HL-60/S4 (cell line): ENCODE data around the gene ZFC3H1.

Source experiments
- in situ Hi-C: fragments of 300-500 bp; cut with MboI; formaldehyde crosslinking; loops from 2 replicates; pipeline ENCODE4 v1.14.3; 2022; ENCODE audit warnings: low sequenced_read_pairs

Gene ZFC3H1

DNA sequence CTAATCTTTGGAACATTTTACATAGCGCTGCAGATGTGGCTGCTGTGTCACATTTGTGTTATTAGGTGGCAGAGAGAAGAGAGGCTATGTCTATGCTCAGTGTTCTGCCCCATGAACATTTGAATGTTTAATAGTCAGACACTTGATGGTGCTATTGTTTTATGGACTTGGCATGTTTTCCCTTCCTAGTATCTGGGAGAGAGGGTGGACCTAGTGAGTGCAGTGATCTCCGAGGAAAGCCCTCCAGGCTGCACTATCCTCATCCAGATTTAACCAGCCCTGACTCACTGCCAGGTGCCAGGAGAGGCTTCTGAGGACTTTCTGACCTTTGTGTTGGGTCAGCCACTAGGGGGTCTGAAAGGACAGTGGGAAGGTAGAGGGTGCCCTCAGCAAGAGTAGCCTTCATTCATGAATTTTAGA lies 24.3 kb downstream of the ZFC3H1 start:
- in situ Hi-C loops = no loop called here

DNA sequence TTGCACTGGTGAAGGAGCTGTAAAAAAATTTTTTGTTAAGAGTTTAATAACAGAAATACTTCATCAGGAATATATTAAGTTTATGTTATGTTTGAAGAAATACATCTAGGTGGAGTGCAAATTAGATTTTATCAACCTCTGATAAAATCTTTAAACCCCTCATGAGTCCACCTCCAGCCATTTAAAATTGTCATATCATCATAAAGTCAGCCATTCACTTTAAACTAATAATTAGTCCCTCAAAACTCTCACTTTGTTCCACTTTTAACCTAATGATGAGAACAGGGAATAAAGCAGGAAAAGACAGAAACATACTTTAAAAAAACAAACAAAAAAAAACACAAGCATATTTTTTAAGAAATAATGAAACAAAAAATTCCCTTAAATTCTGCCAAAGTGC lies 25.1 kb downstream of the ZFC3H1 start:
- in situ Hi-C loops = no loop called here

DNA sequence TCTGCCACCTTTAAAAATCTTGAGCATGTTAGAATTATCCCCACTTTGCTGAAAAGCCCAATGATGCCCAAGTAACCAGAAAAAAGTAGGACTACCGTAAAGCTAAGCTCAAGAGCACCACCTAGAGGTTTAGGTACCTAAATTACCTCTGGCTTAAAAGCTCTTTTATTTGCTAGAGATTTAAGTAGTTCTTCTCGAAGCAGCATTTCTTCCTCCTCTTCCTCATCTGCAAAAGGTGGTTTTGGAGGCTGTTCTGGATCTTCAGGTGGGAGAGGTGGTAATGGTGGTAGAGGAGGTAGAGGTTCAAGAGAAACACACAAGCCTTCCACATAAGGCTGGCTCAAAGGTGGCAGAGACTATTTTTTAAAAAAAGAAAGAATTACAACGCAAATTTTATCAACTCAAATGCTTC lies 26.9 kb downstream of the ZFC3H1 start:
- in situ Hi-C loops = no loop called here

DNA sequence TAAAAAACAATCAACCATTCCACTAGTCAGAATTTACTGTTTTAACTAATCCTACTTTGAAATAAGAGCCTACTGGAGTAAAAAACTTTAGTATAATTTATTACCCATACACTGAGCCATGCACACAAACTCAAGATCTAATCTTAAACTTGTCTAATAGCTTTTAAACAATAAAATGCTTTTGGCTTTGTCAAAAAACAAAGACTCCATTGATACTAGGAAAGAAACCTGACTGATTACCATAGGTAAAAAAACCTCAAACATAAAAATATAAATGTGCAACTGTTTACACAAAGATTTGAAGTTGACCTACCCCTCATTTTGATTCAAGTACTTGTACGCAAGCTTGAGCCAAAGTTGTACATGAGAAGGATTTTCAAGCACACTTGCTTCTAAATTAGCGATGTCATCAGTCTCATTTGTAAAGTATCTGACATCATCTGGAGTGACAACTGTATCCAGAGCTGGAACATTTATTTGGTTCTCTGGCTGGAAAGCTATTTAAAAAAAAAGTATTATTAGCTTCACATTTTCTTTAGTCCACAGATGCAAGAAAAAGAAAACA lies 36.1 kb downstream of the ZFC3H1 start:
- in situ Hi-C loops = no loop called here

DNA sequence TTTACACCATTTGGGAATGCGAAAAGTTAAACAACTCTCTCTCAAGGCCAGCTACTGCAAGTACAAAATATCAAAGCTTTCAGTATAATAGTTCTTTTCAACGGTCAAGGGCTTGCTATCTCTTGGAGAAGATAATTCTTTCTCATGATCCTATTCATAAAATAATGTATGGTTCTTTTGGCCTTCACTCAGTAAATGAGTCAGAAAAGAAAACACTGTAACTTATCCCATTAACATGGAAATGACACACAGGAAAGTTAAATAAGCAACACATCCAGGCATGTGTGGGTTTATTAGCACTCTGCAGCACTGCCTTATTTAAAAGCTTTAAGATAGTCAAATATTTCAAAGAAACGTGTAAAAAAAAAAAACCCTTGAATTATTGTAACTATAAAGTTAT lies 36.9 kb downstream of the ZFC3H1 start:
- in situ Hi-C loops = no loop called here

DNA sequence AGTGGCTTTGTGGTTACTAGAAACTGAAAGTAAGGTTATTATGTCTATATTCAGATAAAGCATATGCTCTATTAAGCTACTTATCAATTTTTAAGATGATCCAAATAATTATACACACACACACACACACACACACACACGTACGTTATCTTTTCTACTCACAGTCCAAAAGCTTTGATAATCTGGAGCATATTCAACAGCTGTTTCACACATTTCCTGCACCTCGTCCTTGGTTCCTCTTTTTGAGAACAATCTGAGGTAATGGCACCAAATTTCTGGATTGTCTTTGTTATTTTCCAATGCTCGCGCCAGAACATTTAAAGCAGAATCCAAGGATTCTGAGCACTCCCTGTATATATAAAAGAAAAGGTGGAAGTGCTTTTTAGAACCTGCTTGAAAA lies 37.5 kb downstream of the ZFC3H1 start:
- in situ Hi-C loops = no loop called here

DNA sequence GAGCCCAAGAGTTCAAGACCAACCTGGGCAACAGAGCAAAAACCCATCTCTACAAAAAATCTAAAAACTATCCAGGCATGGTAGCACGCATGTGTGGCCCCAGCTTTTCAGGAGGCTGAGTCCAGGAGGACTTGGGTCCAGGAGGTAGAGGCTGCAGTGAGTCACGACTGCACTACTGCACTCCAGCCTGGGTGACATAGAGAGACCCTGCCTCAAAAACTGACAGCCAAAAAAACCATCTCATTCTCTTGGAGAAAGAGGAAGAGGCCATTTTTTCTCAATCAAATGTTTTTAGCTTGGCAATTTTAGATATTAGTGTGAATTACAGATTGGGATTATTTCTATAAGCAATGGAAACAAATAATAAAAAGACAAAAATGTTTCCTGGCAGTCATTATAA lies 38.2 kb downstream of the ZFC3H1 start:
- in situ Hi-C loops = no loop called here

DNA sequence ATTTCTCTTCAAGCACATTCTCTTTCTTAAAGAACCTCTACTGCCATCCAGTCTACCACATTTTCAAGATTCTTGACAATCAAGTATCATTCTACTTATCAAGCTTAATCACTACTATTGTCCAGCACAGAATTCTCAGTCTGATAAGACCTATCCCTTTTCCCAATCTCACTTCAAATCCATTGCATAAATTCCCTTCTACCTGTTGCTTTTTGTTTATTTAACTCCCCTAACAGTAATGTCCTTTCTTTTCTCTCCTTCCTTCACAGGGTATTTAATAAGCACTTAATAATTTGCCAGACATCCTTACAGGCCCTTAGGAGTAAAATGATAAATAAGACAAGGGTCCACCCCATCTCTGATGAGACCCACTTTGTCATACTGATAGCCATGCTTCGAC lies 41.7 kb downstream of the ZFC3H1 start:
- in situ Hi-C loops = no loop called here

DNA sequence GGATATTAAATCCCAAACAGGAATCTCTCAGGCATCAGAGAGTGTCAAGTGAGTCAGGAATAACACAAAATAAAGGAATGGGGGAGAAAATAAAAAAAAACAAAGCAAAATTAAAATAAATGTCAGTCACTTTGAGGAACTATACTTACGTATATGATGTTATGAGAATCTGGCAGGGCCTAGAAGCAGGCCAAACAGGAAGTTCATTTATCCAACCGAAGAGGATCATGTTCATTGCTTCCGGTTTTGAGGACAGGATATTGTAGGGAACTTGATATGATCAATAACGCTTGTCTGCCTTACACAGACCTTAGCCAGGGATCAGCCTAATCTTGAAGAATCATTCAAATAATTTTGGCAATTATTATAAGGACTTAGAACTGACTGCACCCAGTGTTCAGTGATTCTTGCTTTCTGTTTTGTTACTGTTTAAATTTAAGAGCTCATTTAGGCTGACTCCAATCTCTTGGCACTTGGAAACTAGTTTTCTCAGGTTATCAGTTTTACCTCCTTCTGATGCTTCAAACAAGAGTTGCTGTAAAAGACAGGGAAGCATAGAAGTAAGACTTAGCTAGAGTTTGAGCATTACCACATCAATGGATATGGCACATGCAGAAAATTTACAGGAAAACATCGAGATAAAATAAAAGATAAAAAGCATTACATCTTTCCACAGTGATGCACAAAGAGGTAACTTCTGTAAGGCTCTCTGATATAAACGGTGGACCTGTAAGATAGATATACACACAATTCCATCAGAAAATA lies 53.4 kb downstream of the ZFC3H1 start:
- in situ Hi-C loops = no loop called here

DNA sequence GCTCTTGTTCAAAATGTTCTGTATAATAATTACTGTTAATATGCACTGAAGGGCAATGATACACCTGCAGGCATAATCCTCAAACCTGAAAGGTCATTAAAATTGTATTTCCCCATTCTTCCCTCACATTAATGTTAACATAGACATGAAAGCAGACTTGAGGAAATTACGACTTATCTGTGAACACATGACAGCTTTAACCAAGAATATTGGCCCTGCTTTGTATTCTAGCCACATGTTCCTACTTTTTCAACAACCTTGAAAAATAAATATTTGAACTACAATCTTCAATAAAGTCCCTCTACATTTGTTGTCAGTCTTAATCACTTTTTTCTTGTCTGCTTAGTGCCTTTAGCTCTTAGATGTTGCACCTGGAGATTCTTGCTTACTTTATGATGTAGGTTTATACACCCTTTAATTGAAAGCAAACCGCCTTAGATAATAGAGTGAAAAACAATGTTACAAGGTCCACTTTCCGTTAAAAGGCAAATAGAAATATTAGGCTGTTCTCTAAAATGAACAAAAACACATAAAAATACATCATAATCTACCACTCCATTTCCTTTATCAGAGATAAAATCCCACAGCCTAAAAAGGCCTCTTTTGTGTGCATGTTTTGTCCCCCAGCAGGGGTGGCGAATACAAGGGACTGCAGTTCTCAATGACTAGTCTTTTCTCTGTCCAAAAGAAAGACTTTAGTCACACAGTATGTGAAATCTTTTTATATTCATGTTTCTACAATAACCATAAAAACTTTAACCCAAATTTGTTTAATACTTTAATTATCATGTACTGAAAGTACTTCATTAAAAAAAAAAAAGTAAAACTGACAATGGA lies 55.9 kb downstream of the ZFC3H1 start:
- in situ Hi-C loops = no loop called here

DNA sequence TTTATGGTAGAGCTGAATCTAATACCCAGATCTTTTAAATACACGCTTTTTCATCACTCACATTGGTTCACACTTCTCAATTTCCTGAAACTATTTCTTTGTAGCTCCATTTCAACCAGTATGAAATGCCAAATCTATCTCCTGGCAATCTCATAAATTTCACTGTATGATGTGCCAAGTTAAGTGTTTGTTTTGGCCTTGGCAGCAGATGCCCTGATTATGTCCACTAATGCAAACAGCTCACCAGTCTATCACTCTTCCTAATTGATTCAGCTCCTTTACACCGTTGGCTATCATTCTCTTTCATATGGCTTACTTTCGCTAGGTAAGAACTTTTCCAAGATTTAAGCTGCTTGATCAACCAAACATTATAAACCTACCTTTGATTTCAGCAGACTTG lies 58.6 kb downstream of the ZFC3H1 start:
- in situ Hi-C loops = no loop called here

DNA sequence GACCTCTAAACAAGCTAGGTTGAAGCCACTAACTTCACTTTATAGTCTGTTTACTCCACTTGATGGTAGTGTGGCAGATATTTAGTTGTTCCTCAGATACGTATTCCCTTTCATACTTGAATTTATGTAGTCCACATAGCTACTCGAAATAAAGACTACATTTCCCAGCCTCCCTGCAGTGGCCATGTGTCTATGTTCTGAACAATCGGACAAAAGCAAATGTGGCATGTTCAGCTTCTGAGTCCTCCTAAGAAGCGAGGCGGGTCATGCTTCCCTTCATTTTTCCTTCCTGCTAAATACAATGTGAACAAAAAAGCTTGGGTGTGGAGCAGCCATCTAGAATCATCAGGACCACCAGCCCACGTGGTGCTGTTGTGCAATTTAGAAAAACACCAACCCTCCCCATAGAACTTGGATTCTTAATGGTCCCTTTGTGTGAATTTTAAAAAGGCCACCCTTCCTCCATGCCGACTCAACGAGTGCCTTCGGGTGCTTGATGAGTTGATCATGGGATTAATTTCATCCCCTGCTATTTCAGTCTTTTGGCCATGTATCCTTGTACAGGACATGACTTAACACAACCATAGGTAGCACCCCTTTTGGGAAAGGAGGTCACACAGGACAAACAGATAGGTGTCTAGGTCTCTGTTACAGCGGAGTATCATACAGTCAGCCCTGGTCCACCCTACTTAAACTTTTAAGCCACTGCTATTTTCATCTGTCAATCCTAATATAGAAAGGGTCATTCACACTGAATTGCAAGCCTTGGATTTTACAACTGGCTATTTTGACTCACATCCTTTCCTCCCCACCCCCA lies 60.7 kb downstream of the ZFC3H1 start:
- in situ Hi-C loops = no loop called here

DNA sequence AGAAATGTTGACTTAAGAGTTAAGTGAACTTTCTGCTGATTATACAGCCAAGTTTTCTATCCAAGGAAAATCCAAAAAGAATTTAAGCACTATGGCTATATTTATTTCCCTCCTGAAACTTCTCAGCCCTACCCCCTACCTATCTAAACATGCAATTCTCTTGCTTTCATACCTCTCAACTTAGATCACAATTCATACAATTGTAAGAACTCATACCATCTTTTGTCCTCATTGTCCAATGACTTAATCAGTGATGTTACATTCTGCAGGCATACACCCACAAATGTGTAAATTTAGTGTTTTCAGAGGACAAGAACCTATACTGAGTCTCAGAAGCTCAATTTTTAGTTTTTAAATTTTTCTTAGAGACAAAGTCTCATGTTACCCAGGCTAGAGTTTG lies 62.1 kb downstream of the ZFC3H1 start:
- in situ Hi-C loops = no loop called here

DNA sequence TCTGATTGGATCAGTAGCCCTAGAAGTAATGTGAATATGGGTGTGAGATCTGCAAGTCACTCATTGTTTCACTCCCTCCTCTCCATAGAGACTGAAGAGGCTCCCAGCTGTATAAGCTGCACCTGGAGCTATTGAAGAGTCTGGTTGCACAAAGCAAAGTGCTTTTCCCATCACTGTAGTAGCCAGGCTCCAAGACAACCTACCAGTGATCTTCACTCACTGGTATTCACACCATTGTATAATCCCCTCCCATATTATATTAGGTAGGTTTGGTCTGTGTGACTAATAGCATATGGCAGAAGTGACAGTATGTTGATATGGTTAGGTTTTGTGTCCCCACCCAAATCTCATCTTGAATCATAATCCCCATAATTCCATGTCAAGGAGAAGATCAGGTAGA lies 64.4 kb downstream of the ZFC3H1 start:
- in situ Hi-C loops = no loop called here

DNA sequence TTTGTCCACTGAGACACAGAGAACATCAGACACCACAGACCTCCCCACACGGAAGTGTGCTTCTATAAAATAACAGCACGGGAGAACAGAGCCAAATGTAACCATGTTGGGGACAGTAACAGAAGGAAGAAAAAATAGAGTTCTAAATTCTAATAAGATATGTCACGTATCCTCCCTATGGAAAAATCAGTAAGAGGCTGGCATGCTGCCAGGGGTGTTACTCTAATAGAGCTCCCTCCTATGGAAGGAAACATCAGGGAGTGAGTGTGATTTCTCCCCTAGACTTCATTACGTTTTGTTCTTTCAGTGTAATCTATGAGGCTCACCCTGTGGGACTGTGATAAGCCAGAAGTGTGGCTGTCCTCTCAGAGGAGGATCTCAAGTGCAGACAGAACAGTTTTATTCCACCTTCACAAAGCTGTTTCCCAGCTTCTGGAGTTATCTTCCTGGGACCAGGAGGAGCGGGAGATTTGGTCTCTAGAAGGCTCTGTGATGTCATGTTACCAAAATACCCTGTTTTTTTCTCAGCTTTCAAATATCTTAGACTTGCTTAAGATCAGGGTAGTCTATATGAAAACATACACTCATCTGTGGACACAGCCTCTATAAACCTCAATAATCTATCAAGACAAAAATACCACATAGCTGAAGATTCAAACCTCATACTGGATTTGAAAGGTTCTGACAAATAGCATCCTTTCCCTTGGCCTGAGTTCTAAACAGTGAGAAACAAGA lies 69.3 kb downstream of the ZFC3H1 start:
- in situ Hi-C loops = no loop called here

DNA sequence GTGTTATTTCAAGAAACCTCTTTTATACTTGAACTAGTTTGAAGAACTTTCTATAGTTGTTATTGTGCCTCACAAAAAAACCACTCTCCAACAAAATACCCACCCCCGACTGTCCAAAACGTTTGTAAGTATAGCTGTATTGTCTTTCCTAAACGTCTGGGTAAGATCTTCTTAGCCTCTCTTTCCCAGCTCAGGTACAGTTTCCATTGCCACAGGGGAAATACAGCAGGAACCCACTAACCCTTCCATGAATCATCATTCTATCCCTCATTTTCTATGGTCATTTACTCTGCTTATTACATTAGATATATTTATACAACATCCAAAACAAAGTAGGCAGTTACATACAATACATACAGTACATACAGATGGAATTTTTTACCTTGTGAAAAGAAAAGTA lies 70.8 kb downstream of the ZFC3H1 start:
- in situ Hi-C loops = no loop called here

DNA sequence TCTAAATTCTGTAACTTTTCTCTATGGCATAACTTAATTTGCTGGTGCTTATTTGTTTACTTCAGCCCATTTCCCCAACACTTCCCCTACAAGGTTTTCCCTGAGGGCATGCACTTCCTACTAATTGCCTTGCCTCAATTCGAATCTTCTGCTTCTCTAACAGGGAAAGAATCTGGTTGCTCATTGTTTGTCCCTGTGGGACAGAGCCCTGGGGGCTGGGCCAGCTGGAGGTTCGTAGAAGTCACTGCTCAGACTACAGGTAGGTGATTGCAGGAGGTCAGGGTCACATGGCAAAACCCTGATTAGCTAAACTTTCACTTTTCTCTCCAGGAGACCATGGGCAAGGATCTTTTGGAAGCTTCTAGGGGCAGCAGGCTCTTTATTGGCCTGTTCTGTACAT lies 72.0 kb downstream of the ZFC3H1 start:
- in situ Hi-C loops = no loop called here

DNA sequence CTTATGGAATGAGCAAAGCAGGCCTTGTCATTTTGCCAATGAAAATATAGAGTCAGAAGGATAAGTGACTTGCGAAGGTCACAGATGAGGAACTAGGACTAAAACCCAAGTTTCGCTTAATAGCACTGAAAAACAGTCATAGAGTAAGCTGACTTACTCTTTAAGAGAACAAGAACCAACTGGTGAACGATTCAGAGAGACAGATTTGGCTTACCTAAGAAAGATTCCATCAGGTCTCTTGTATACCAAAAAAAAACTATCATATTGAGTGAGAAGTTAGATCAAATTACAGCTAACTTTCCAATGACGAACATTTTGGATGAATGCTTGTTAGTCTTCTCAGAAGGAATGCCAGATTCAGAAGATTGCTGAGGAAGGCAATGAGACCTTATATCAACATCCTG lies 74.2 kb downstream of the ZFC3H1 start:
- in situ Hi-C loops = no loop called here

DNA sequence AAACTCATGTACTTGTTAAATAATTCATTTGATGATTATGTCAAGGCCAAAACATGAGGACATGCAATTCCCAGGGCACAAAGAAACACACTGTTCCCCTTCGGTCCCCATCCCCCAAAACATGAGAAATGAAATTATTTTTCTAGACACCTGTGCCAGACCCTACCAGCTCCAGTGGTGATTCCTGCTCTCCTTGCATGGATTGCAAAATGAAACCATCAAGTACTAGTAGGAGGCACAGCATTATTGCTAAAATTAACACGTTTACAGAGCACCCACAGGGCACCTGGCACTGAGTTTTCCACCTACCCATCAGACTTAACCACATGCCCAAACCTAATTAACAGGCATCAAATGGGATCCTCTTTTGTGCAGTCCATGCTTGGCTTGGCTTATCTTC lies 76.6 kb downstream of the ZFC3H1 start:
- in situ Hi-C loops = no loop called here

DNA sequence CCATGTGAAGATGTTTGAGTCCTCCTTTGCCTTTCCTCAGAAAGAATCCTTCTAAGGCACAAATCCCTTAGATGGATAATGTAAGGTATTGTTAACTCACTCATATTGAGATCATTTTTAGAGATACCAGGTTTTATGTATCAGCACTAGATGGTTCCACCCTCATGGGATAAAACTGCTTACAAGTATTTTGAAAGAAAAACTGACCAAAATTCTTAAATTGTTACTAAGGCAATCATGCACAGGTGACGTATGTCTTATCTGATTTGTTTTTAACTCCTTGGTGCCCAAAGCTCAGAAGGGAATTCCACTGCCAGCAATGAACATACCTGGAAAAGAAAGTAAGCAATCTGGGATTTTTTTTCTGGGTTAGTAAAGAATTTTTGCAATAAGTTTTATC lies 78.4 kb downstream of the ZFC3H1 start:
- in situ Hi-C loops = no loop called here

DNA sequence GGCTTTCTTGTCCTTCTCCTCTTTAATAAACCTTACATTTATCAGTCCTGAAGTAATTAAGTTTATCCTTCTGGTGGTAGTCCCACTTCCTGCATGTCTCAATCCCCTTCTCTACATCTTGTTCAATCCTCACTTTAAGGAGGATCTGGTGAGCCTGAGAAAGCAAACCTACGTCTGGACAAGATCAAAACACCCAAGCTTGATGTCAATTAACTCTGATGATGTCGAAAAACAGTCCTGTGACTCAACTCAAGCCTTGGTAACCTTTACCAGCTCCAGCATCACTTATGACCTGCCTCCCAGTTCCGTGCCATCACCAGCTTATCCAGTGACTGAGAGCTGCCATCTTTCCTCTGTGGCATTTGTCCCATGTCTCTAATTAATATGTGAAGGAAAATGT lies 79.3 kb downstream of the ZFC3H1 start:
- in situ Hi-C loops = no loop called here
